Measurements from ENCODE around the gene ST6GALNAC3.

The ST6GALNAC3 gene

GRCh38 chr1:76189310-76189709 is 114.8 kb downstream of the ST6GALNAC3 start:
- Histone ChIP-seq H3K9me3 (ENCODE audit: insufficient read depth, low read depth, low read length) (no peaks in the 10 kb centered on the region), H3K9me2 (replicated peaks; ENCODE audit: low read depth, low read length) (no peaks in the 10 kb centered on the region; the same call in 1 of the 2 replicates), H2AFZ (ENCODE audit: low read length) (no peak overlapping the region), H3K4me1 (ENCODE audit: insufficient read depth, low read length, poor library complexity, severe bottlenecking) (no peaks in the 10 kb centered on the region), H4K20me1 (ENCODE audit: insufficient read depth, low read length, poor library complexity, severe bottlenecking) (no peaks in the 10 kb centered on the region), H3K36me3 (ENCODE audit: insufficient read depth, low read length) (no peaks in the 10 kb centered on the region), H3K9ac (ENCODE audit: low read depth, low read length, poor library complexity, severe bottlenecking) (no peak overlapping the region), H3F3A (ENCODE audit: low read depth) (no peaks in the 10 kb centered on the region), H3K79me2 (ENCODE audit: insufficient read depth, low read length) (no peaks in the 10 kb centered on the region), H3K4me2 (ENCODE audit: low read depth, low read length, poor library complexity, severe bottlenecking) (no peak overlapping the region), H3K4me3 (ENCODE audit: low read length, poor library complexity, severe bottlenecking) (no peak overlapping the region), H3K27me3 (ENCODE audit: insufficient read depth, low read length, poor library complexity, severe bottlenecking) (no peaks in the 10 kb centered on the region)
- TF ChIP-seq CTCF (conservative IDR thresholded peaks at IDR 0.05; ENCODE audit: low read length) (no peak), EZH2phosphoT487 (IDR thresholded peaks at IDR 0.05; ENCODE audit: borderline replicate concordance) (no peak)

GRCh38 chr1:76190749-76191424 is 116.3 kb downstream of the ST6GALNAC3 start:
- Histone ChIP-seq H3K4me3 (ENCODE audit: low read length, poor library complexity, severe bottlenecking) (no peak overlapping the region), H3K4me2 (ENCODE audit: low read depth, low read length, poor library complexity, severe bottlenecking) (no peak overlapping the region), H3K4me1 (ENCODE audit: insufficient read depth, low read length, poor library complexity, severe bottlenecking) (no peaks in the 10 kb centered on the region)

GRCh38 chr1:76191561-76191960 is 117.0 kb downstream of the ST6GALNAC3 start:
- no peaks in the 10 kb centered on the region for H3K36me3 ChIP-seq (ENCODE audit: insufficient read depth, low read length)
- H3K4me1 ChIP-seq (ENCODE audit: insufficient read depth, low read length, poor library complexity, severe bottlenecking), result no peaks in the 10 kb centered on the region
- H2AFZ ChIP-seq (ENCODE audit: low read length), result no peak overlapping the region
- H3F3A ChIP-seq (ENCODE audit: low read depth), result no peaks in the 10 kb centered on the region
- no peak overlapping the region for H3K4me3 ChIP-seq (ENCODE audit: low read length, poor library complexity, severe bottlenecking)
- no peaks in the 10 kb centered on the region for H3K9me3 ChIP-seq (ENCODE audit: insufficient read depth, low read depth, low read length)
- H3K79me2 ChIP-seq (ENCODE audit: insufficient read depth, low read length), result no peaks in the 10 kb centered on the region
- no peak overlapping the region for H3K4me2 ChIP-seq (ENCODE audit: low read depth, low read length, poor library complexity, severe bottlenecking)
- H3K9ac ChIP-seq (ENCODE audit: low read depth, low read length, poor library complexity, severe bottlenecking), result no peak overlapping the region
- H4K20me1 ChIP-seq (ENCODE audit: insufficient read depth, low read length, poor library complexity, severe bottlenecking), result no peaks in the 10 kb centered on the region
- TF ChIP-seq CTCF (conservative IDR thresholded peaks at IDR 0.05; ENCODE audit: low read length) (no peak), EZH2phosphoT487 (IDR thresholded peaks at IDR 0.05; ENCODE audit: borderline replicate concordance) (no peak)
- no peaks in the 10 kb centered on the region for H3K27me3 ChIP-seq (ENCODE audit: insufficient read depth, low read length, poor library complexity, severe bottlenecking)
- no peaks in the 10 kb centered on the region; the same call in 1 of the 2 replicates for H3K9me2 ChIP-seq (replicated peaks; ENCODE audit: low read depth, low read length)

More at GRCh38 chr1:76190749-76191424, 116.3 kb downstream of the ST6GALNAC3 start:
- no peaks in the 10 kb centered on the region for H4K20me1 ChIP-seq (ENCODE audit: insufficient read depth, low read length, poor library complexity, severe bottlenecking)
- TF ChIP-seq EZH2phosphoT487 (IDR thresholded peaks at IDR 0.05; ENCODE audit: borderline replicate concordance) (no peak), CTCF (conservative IDR thresholded peaks at IDR 0.05; ENCODE audit: low read length) (no peak)
- no peaks in the 10 kb centered on the region for H3K9me3 ChIP-seq (ENCODE audit: insufficient read depth, low read depth, low read length)
- H3K36me3 ChIP-seq (ENCODE audit: insufficient read depth, low read length), result no peaks in the 10 kb centered on the region
- no peaks in the 10 kb centered on the region for H3F3A ChIP-seq (ENCODE audit: low read depth)
- H2AFZ ChIP-seq (ENCODE audit: low read length), result no peak overlapping the region
- H3K9ac ChIP-seq (ENCODE audit: low read depth, low read length, poor library complexity, severe bottlenecking), result no peak overlapping the region
- H3K79me2 ChIP-seq (ENCODE audit: insufficient read depth, low read length), result no peaks in the 10 kb centered on the region
- H3K27me3 ChIP-seq (ENCODE audit: insufficient read depth, low read length, poor library complexity, severe bottlenecking), result no peaks in the 10 kb centered on the region
- no peaks in the 10 kb centered on the region; the same call in 1 of the 2 replicates for H3K9me2 ChIP-seq (replicated peaks; ENCODE audit: low read depth, low read length)

Data from Loucy (cell line).